GM13976 (cell line): ENCODE results near the gene NDUFS8.

ENCODE experiments used
- DNase-seq: peaks from one replicate; pipeline ENCODE4 v3.0.0; 2012; ENCODE audit warnings: low spot score
- in situ Hi-C: fragments of 300-500 bp; cut with MboI; formaldehyde crosslinking; loops from one replicate; pipeline ENCODE4 v1.12.0; 2022; ENCODE audit warnings: low sequenced_read_pairs, mixed read lengths, inconsistent platforms; ENCODE audit not compliant: unreplicated experiment
- TF ChIP-seq, protein P1 (sequence below): IDR thresholded peaks from 2 replicates; pipeline ENCODE4 v1.5.1; 2012; ENCODE audit warnings: borderline replicate concordance, mild to moderate bottlenecking; ENCODE audit not compliant: insufficient read depth; ENCODE audit errors: extremely low read depth, missing control alignments, control extremely low read depth

The NDUFS8 gene

DNA sequence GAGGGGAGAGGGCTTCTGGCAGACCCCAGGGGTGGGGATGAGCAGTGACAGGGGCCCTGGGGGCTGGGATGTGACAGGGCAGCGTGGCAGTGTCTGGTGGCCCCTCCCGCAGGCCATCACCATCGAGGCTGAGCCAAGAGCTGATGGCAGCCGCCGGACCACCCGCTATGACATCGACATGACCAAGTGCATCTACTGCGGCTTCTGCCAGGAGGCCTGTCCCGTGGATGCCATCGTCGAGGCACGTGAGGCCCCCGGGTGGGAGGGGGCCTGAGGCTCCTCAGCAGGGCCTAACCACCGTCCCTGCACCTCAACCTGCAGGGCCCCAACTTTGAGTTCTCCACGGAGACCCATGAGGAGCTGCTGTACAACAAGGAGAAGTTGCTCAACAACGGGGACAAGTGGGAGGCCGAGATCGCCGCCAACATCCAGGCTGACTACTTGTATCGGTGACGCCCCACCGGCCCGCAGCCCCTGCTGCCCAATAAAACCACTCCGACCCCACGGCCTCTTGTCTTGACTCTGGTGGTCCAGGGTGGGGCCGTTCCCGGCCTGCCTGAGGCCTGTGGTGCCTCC lies 5.7 kb downstream of the NDUFS8 start:
- in situ Hi-C loops = no loop called here
- TF ChIP-seq, protein P1, sequence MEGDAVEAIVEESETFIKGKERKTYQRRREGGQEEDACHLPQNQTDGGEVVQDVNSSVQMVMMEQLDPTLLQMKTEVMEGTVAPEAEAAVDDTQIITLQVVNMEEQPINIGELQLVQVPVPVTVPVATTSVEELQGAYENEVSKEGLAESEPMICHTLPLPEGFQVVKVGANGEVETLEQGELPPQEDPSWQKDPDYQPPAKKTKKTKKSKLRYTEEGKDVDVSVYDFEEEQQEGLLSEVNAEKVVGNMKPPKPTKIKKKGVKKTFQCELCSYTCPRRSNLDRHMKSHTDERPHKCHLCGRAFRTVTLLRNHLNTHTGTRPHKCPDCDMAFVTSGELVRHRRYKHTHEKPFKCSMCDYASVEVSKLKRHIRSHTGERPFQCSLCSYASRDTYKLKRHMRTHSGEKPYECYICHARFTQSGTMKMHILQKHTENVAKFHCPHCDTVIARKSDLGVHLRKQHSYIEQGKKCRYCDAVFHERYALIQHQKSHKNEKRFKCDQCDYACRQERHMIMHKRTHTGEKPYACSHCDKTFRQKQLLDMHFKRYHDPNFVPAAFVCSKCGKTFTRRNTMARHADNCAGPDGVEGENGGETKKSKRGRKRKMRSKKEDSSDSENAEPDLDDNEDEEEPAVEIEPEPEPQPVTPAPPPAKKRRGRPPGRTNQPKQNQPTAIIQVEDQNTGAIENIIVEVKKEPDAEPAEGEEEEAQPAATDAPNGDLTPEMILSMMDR = no peak
- no peak for DNase-seq

GRCh38 chr11:68036717-68037239 lies 6.3 kb downstream of the NDUFS8 start:
- peak; percentile 63 for DNase-seq
- in situ Hi-C loops = no loop called here
- TF ChIP-seq, protein P1 = no peak

- TF ChIP-seq, protein P1 = no peak
- no peak for DNase-seq
- in situ Hi-C loops = no loop called here
These were observed 7.1 kb downstream of the NDUFS8 start for GRCh38 chr11:68037411-68038225.

DNA sequence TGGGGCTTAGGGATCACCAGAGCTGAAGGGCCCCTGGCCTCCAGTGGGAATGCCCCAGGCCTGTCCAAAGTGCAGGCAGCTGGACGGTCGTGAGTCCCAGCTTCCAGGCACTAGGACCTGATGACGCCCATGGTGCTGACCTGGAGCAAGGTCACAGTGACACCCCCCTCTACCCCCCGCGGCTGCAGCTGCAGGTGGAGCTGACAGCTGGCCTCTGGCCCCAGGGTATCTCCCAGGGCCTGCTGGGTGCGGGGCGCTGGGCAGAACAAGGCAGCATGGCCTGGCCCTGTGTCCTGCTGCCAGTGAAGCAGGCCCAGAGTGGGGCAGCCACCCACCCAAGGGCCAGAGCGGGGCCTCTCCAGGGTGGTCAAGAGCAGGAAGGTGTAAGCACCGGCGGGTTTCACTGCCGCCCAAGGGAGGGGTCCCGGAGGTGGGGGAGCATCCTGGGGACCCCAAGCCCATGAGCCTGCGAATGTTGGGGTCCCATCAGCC lies 7.8 kb downstream of the NDUFS8 start:
- DNase-seq = no peak
- in situ Hi-C loops = no loop called here
- TF ChIP-seq, protein P1 = no peak

DNA sequence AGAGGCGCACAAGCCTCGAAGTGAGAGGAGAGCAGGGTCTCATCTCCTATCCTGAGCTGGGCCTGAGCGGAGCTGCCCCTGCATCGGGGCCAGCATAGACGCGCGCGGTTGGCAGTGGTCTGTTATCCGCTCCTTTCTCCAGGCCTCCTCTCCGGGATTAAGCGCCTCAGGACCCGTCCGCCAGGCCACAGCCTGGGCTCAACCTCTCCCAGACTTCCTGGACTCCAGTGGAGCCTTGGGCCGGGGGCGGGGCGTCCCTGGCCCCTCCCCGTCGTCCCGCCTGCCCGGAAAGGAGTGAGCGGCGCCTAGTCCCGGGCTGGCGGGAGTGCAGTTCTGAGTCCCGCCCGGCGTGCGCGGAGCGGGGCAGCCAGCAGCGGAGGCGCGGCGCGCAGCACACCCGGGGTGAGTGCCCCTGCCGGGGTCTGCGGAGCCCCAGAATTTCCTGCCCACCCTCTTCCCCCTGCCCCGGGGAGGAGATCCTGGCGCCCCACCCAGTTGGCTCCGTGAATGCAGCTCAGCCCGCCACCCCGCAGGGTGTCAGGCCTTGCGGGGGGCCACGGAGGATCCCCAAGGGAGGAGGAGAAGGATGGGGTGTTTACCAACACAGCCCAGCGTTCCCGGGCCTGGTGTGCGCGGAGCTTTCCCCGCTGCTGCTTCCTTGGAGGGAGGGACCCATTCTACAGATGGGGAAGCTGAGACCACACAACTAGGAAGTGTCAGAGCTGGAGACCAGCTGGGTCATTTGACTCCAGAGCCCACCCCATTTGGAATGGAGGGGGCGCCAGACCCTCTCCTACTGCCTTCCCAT lies 8.4 kb downstream of the NDUFS8 start, which contains the start of gene TCIRG1:
Gene TCIRG1, plus strand, starts transcription at position 308 of the 808 bp plus-strand sequence. CDS start 2,247 bp downstream, outside the sequence.
- in situ Hi-C loops = no loop called here
- DNase-seq = peak; percentile 93
- TF ChIP-seq, protein P1 = no peak

DNA sequence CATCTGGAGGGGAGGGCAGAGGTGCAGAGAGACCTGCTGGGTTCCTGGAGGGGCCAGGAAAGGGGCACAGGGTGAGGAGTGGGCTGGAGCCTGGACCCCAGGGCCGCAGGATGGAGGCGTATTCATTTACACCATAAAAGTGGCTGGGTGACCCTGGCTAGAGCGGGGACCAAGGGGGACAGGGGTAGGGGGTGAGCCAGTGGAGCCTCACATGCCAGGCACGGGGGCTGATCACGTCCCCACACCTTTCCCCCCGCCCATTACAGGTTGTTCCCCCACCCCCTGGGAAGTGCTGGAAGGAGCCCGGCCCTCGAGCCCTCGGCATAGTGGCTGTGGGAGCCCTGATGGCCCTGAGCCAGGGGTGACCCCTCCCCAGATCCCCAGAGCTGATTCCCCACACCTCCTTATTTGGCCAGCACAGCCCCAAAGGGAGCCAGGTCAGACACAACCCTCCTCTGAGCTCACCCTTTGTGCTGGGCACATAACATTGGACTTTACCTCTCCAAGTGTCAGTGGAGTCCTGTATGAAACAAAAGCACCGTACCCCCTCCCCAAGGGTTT lies 9.1 kb downstream of the NDUFS8 start:
- TF ChIP-seq, protein P1 = no peak
- in situ Hi-C loops = no loop called here
- no peak for DNase-seq
